HL-60 (cell line): Measurements from ENCODE around the gene POU2F2.

ENCODE experiments used
- DNase-seq, 2 experiments: peaks; one replicate each; pipeline ENCODE4 v3.0.0-alpha.2; 2010 to 2020; ENCODE audit warnings: low read depth in 1 of 2, low spot score in 1 of 2
- H3K27ac ChIP-seq: fragments of 250-450 bp; sonication (Bioruptor Pico); replicated peaks from 2 replicates; pipeline ENCODE4 v1.5.1; 2020; ENCODE audit warnings: mild to moderate bottlenecking, moderate library complexity
- H3K27me3 ChIP-seq: fragments of 250-450 bp; sonication (Bioruptor Pico); 2 replicates; pipeline ENCODE4 v1.5.1; 2021; ENCODE audit warnings: mild to moderate bottlenecking, moderate library complexity; ENCODE audit not compliant: insufficient read depth, poor library complexity, severe bottlenecking
- H3K4me3 ChIP-seq: replicated peaks from 2 replicates; pipeline ENCODE4 v1.5.1; 2011; ENCODE audit warnings: mild to moderate bottlenecking, control low read depth, low read length; ENCODE audit not compliant: insufficient read depth
- CTCF ChIP-seq: IDR thresholded peaks from one replicate; pipeline ENCODE4 v1.5.1; 2011; ENCODE audit warnings: low read length, control low read depth, inconsistent platforms; ENCODE audit not compliant: insufficient read depth
- GABPA ChIP-seq: IDR thresholded peaks from 2 replicates; pipeline ENCODE4 v1.6.1; 2012; ENCODE audit warnings: low read depth
- POLR2AphosphoS5 ChIP-seq: IDR thresholded peaks from 2 replicates; pipeline ENCODE4 v1.6.1; 2012; ENCODE audit warnings: low read depth
- REST ChIP-seq: IDR thresholded peaks from 2 replicates; pipeline ENCODE4 v1.6.1; 2012; ENCODE audit warnings: low read depth; ENCODE audit not compliant: insufficient replicate concordance
- SPI1 ChIP-seq: IDR thresholded peaks from 2 replicates; pipeline ENCODE4 v1.6.1; 2012; ENCODE audit warnings: low read depth, mild to moderate bottlenecking, borderline replicate concordance

The POU2F2 gene

GRCh38 chr19:42117076-42117475, 15.2 kb downstream of the POU2F2 start:
- H3K27me3 ChIP-seq, result no peaks in the 10 kb centered on the region
- H3K27ac ChIP-seq, result no peak overlapping the region
- TF ChIP-seq CTCF, result no peak
- no peak for TF ChIP-seq GABPA
- no peak for TF ChIP-seq REST
- no peak for TF ChIP-seq POLR2AphosphoS5
- TF ChIP-seq SPI1, result no peak
- DNase-seq, result no peak
- H3K4me3 ChIP-seq, result no peak overlapping the region

- no peaks in the 10 kb centered on the region for H3K27me3 ChIP-seq
- no peak overlapping the region for H3K4me3 ChIP-seq
- no peak overlapping the region for H3K27ac ChIP-seq
- TF ChIP-seq CTCF (no peak), GABPA (no peak), REST (no peak), SPI1 (no peak), POLR2AphosphoS5 (no peak)
- DNase-seq, result no peak
These were observed 15.8 kb downstream of the POU2F2 start for GRCh38 chr19:42116308-42117075.

- H3K27ac ChIP-seq, result no peak overlapping the region
- H3K4me3 ChIP-seq, result no peak overlapping the region
These were observed 16.5 kb downstream of the POU2F2 start for GRCh38 chr19:42115705-42116104.

More at GRCh38 chr19:42115705-42116104, 16.5 kb downstream of the POU2F2 start:
- TF ChIP-seq GABPA (no peak), SPI1 (no peak), CTCF (no peak), POLR2AphosphoS5 (no peak), REST (no peak)
- H3K27me3 ChIP-seq, result no peaks in the 10 kb centered on the region
- DNase-seq, result no peak
